Neural cell (in vitro differentiated cells): ENCODE data around the gene CPO. TPM values are rescaled to one million over a fixed set of nuclear protein-coding genes. Genes with fewer than 3 reads are reported as not detected.

Experiments
- H2AFZ ChIP-seq: fragments of 200-600, 300-800 bp; sonication (generic), shearing (Covaris generic); 2 replicates; pipeline ENCODE4 v1.6.0; 2014; ENCODE audit warnings: low read depth, mild to moderate bottlenecking, antibody characterized with exemption, low read length, moderate library complexity
- H3F3A ChIP-seq: fragments of 200-600 bp; shearing (Covaris generic); 2 replicates; pipeline ENCODE4 v1.6.1; 2016; ENCODE audit warnings: mild to moderate bottlenecking, moderate library complexity, mixed read lengths, antibody characterized with exemption, low read length; ENCODE audit not compliant: insufficient read depth, poor library complexity, severe bottlenecking
- H3K27ac ChIP-seq: fragments of 200-600, 300-800 bp; sonication (generic), shearing (Covaris generic); 2 replicates; pipeline ENCODE4 v1.5.1; 2014; ENCODE audit warnings: mild to moderate bottlenecking, low read length, moderate library complexity
- H3K27me3 ChIP-seq: fragments of 300-800, 200-600 bp; sonication (generic), shearing (Covaris generic); 2 replicates; pipeline ENCODE4 v1.6.0; 2014; ENCODE audit warnings: mild to moderate bottlenecking, low read depth, low read length, moderate library complexity; ENCODE audit not compliant: insufficient read depth
- H3K36me3 ChIP-seq: fragments of 300-800, 200-600 bp; sonication (generic), shearing (Covaris generic); 2 replicates; pipeline ENCODE4 v1.5.1; 2014; ENCODE audit warnings: mild to moderate bottlenecking, antibody characterized with exemption, low read length, moderate library complexity; ENCODE audit not compliant: insufficient read depth
- H3K4me2 ChIP-seq: fragments of 300-800, 200-600 bp; sonication (generic), shearing (Covaris generic); 2 replicates; pipeline ENCODE4 v1.6.0; 2014; ENCODE audit warnings: mild to moderate bottlenecking, low read length
- H3K4me3 ChIP-seq: fragments of 300-800, 200-600 bp; sonication (generic), shearing (Covaris generic); 2 replicates; pipeline ENCODE4 v1.5.1; 2014; ENCODE audit warnings: mild to moderate bottlenecking, low read length, moderate library complexity
- H3K79me2 ChIP-seq: fragments of 200-600 bp; shearing (Covaris generic); replicated peaks from 2 replicates; pipeline ENCODE4 v1.6.0; 2014; ENCODE audit warnings: mild to moderate bottlenecking, low read length, moderate library complexity; ENCODE audit not compliant: insufficient read depth
- H3K9ac ChIP-seq: fragments of 300-800, 200-600 bp; sonication (generic), shearing (Covaris generic); 2 replicates; pipeline ENCODE4 v1.6.1; 2016; ENCODE audit warnings: mild to moderate bottlenecking, low read length, mixed read lengths
- H3K9me2 ChIP-seq: fragments of 200-600 bp; shearing (Covaris generic); 2 replicates; pipeline ENCODE4 v1.6.1; 2016; ENCODE audit warnings: mild to moderate bottlenecking, low read length, mixed read lengths; ENCODE audit not compliant: insufficient read depth
- H3K9me3 ChIP-seq: fragments of 200-600, 300-800 bp; sonication (generic), shearing (Covaris generic); 2 replicates; pipeline ENCODE4 v1.6.1; 2016; ENCODE audit warnings: mild to moderate bottlenecking, mixed run types, low read length, moderate library complexity, mixed read lengths
- H4K20me1 ChIP-seq: fragments of 200-600 bp; shearing (Covaris generic); 2 replicates; pipeline ENCODE4 v1.6.1; 2016; ENCODE audit warnings: mild to moderate bottlenecking, mixed run types; ENCODE audit not compliant: insufficient read depth
- EP300 ChIP-seq: fragments of 450-650 bp; conservative IDR thresholded peaks from 2 replicates; pipeline ENCODE4 v1.6.1; 2014; ENCODE audit warnings: antibody characterized with exemption, mild to moderate bottlenecking, moderate library complexity; ENCODE audit not compliant: poor library complexity, severe bottlenecking
- EZH2 ChIP-seq: fragments of 200-600, 300-800 bp; shearing (Covaris generic), sonication (generic); IDR thresholded peaks from 2 replicates; pipeline ENCODE4 v1.6.1; 2014; ENCODE audit warnings: antibody characterized with exemption, low read length, borderline replicate concordance, mild to moderate bottlenecking; ENCODE audit not compliant: insufficient read depth, poor library complexity, severe bottlenecking
- MXI1 ChIP-seq: fragments of 450-650 bp; conservative IDR thresholded peaks from 2 replicates; pipeline ENCODE4 v1.6.1; 2014; ENCODE audit warnings: antibody characterized with exemption, mild to moderate bottlenecking; ENCODE audit not compliant: poor library complexity, severe bottlenecking
- POLR2AphosphoS5 ChIP-seq: IDR thresholded peaks from 2 replicates; pipeline ENCODE4 v1.6.1; 2012
- RAD21 ChIP-seq: fragments of 450-650 bp; conservative IDR thresholded peaks from 2 replicates; pipeline ENCODE4 v1.6.1; 2014; ENCODE audit warnings: antibody characterized with exemption, mild to moderate bottlenecking, moderate library complexity
- REST ChIP-seq: IDR thresholded peaks from 2 replicates; pipeline ENCODE4 v1.6.1; 2012; ENCODE audit warnings: borderline replicate concordance
- SMC3 ChIP-seq: fragments of 450-650 bp; conservative IDR thresholded peaks from 2 replicates; pipeline ENCODE4 v1.6.1; 2014; ENCODE audit warnings: antibody characterized with exemption, mild to moderate bottlenecking, moderate library complexity; ENCODE audit not compliant: poor library complexity
- TAF1 ChIP-seq: IDR thresholded peaks from 2 replicates; pipeline ENCODE4 v1.6.1; 2012; ENCODE audit warnings: low read depth
- polyA plus RNA-seq: library from polyadenylated mRNA; depleted of rRNA; stranded (reverse); fragments of >200 nt; gene quantifications from 2 replicates; pipeline ENCODE4 v1.2.3, GENCODE V29; 2014
- TF ChIP-seq, protein P1 (sequence below): fragments of 450-650 bp; IDR thresholded peaks from 2 replicates; pipeline ENCODE4 v1.5.1; 2014; ENCODE audit warnings: antibody characterized with exemption, mild to moderate bottlenecking, moderate library complexity; ENCODE audit not compliant: poor library complexity, severe bottlenecking

Gene CPO
- polyA plus RNA-seq, 1 donor from 2014 or later: 1.2 TPM

DNA sequence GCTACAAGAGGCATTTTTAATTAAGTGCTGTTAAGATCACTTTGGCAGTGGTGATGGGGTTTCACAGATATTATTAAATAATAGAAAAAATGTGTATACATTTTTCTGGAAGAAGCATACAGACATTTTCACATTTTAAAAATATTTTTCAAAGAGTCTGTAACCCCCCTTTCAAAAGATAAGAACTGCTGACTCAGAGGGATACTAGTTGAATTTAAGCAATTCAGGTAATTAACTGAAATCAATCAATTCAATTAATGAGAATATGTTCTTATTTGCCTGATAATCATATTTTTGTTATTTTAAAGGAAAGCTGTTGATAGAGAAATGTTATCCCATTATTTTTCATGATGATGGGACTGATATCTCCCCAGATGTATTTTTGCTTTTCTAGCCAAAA lies 41.1 kb downstream of the CPO start:
- no peak overlapping the region for H3K4me3 ChIP-seq
- H3K27ac ChIP-seq: no peak overlapping the region
- H3K4me2 ChIP-seq: no peak overlapping the region
- H3K9me2 ChIP-seq: no peaks in the 10 kb centered on the region
- H3K9me3 ChIP-seq: no peaks in the 10 kb centered on the region
- peaks cover 7% of the 10 kb centered on the region for H3K79me2 ChIP-seq
- H4K20me1 ChIP-seq: no peaks in the 10 kb centered on the region
- H3K9ac ChIP-seq: no peak overlapping the region
- H3F3A ChIP-seq: no peaks in the 10 kb centered on the region
- TF ChIP-seq POLR2AphosphoS5: no peak
- TF ChIP-seq, protein P1, sequence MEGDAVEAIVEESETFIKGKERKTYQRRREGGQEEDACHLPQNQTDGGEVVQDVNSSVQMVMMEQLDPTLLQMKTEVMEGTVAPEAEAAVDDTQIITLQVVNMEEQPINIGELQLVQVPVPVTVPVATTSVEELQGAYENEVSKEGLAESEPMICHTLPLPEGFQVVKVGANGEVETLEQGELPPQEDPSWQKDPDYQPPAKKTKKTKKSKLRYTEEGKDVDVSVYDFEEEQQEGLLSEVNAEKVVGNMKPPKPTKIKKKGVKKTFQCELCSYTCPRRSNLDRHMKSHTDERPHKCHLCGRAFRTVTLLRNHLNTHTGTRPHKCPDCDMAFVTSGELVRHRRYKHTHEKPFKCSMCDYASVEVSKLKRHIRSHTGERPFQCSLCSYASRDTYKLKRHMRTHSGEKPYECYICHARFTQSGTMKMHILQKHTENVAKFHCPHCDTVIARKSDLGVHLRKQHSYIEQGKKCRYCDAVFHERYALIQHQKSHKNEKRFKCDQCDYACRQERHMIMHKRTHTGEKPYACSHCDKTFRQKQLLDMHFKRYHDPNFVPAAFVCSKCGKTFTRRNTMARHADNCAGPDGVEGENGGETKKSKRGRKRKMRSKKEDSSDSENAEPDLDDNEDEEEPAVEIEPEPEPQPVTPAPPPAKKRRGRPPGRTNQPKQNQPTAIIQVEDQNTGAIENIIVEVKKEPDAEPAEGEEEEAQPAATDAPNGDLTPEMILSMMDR: no peak
- no peak for TF ChIP-seq TAF1
- no peak overlapping the region for H2AFZ ChIP-seq
- no peaks in the 10 kb centered on the region for H3K36me3 ChIP-seq
- H3K27me3 ChIP-seq: no peaks in the 10 kb centered on the region

- H2AFZ ChIP-seq: no peak overlapping the region
- no peak overlapping the region for H3K27ac ChIP-seq
- H3K9me3 ChIP-seq: no peaks in the 10 kb centered on the region
- no peaks in the 10 kb centered on the region for H3F3A ChIP-seq
- no peaks in the 10 kb centered on the region for H4K20me1 ChIP-seq
- no peaks in the 10 kb centered on the region for H3K9me2 ChIP-seq
- H3K9ac ChIP-seq: no peak overlapping the region
- H3K27me3 ChIP-seq: no peaks in the 10 kb centered on the region
- peaks cover 7% of the 10 kb centered on the region for H3K79me2 ChIP-seq
- TF ChIP-seq EP300 (no peak), TAF1 (no peak), REST (no peak), RAD21 (no peak), SMC3 (no peak), MXI1 (no peak), POLR2AphosphoS5 (no peak), EZH2 (no peak)
- H3K4me2 ChIP-seq: no peak overlapping the region
- no peak overlapping the region for H3K4me3 ChIP-seq
- H3K36me3 ChIP-seq: no peaks in the 10 kb centered on the region
Measured at GRCh38 chr2:206981086-206981674, 41.9 kb downstream of the CPO start.
